GM21528 (cell line): ENCODE results near the gene WDR33.

ENCODE experiments used
- ATAC-seq: cut with Tn5 transposase; IDR thresholded peaks from one replicate; pipeline ENCODE4 v1.9.1; 2021; ENCODE audit warnings: mild to moderate bottlenecking, moderate library complexity; ENCODE audit not compliant: unreplicated experiment, low FRiP score

WDR33 gene

DNA sequence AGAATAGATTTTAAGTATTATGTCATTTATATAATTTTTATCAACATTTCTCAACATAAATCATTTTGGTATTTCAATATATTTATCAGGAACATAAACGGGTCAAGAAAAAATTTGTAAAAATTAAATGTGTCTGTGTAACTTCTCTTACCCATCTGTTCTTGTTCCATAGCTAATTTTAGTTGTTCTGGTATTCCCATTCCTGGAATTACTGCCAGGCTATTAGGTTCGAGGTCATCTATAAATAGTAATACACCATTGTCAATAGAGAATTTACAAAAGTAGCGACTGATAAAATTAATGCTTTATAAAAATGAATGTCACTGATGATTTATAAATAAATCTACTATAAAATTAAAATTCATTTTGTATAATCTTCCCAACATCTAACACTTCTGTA, 88.2 kb downstream of the WDR33 start:
- ATAC-seq: no peak

DNA sequence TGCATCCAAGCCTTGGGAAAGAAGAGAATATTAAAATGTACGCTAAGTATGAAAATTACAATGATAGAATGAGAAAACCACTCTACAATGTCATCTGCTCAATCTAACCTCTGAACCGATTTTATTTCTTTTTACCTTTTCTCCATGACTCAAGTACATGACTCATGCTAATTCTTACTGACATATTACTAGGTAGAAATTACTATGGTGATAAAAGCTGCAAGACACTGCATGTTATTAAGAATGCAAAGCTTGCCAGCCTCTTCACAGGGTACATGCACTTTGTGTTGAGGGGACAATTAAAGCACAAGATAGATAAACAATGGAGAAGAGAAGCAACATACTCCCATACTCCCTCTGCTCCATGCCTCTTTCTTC, 89.0 kb downstream of the WDR33 start:
- no peak for ATAC-seq

DNA sequence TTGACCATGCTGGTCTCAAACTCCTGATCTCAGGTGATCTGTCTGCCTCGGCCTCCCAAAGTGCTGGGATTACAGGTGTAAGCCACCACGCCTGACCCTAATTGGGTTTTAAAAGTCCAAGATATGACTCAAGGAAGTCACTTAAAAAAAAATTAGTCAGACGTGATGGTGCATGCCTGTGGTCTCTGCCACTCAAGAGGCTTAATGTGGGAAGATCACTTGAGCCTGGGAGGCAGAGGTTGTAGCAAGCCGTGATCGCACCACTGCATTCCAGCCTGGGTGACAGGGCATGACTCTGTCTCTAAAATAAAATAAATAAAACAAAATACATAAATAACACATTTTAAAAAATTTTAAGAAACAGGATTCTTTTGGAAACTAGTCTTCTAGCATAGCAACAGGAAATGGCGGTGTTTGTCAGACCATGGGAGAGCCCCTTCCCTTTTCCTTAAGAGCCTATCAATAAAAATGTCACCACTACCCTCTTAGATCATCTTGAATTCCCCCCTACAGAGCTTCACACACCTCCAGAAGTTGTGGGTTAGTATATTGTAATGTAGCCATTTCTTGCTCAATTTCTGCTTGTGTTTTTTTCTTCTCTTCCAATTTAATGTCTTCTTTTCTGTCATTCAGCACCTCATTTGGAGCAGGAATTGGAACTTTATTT, 89.5 kb downstream of the WDR33 start:
- no peak for ATAC-seq

DNA sequence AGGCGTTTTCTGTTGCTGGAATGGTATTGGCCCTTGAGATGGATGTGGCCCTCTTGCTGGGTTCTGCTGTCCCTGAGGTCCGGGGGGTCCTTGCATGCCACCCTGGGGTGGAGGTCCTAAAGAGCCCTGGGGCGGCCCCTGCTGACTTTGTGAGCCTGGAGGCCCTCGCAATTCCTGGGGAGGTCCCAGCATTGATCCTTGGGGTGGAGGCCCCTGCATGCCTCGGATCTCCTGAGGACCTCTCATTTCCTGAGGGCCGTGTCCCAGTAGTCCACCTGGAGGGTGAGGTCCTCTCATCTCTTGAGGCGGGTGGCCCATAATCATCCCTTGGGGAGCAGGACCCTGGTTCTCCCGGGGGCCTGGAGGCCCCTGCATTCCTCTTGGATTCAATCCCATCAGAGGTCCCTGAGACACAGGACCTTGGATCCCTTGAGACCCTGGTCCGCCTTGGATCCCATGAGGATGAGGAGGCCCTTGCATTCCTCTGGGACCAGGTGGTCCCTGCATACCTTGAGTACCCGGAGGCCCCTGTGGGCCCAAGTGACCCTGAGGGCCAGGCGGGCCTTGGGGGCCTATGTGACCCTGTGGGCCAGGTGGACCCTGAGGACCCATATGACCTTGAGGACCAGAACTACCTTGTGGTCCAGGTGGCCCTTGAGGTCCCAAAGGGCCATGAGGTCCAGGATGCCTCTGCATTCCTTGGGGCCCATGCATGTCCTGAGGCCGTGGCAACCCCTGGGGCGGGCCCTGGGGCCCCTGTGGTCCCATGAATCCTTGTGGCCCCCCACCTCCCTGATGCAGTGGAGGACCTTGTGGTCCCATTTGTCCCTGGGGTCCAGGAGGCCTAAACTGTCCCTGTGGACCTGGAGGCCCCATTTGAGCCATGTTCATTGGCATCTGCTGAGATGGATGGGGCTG, 91.4 kb downstream of the WDR33 start:
- ATAC-seq: no peak

DNA sequence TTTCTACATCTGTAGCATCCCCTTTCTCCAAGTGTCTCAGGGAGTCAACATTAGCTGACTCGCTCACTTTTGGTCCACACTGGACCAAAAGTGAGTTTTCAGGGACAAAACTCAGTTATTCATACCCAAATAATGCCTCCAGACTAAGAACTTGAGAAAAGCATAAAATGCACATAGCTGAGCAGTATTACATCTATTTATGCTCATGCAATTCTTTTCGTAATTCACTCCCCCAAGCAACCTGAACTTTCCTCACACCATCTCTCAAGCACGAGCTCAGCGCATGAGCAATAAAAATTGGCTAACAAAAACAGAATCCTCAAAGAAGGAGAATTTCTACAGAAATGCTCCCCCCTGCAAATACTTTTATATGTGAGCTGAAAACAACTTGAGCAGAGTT, 92.7 kb downstream of the WDR33 start:
- ATAC-seq: no peak

DNA sequence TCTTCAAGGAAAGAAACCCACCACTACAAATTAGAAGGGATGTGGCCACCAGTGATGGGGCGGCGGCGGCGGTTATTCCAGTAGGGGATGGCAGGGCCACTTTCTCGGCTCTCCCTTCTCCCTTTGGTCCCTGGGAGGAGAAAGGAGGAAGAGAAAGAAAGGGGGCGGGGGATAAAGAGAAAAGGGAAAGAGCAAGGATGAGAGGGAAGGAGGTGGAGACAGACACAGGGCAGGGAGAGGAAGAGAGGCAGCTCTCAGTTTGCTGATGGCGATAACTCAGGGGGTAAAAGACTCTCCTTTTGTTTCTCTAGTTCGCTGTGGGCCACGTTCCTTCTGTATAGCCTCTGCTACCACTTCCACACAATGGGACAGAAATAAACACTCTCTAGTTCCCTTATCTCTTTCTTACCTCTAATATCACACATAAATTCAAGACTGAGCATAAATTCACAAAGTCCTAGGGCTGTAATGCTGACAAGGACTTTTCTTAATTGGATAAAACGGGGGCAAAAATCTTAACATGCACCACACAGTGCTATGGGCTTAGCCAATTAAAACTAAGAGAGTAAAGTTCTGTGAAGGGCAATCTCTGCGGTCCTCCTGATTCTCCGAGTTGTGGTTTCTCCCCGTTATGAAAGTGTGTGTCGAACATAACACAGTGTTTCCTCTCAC, 95.1 kb downstream of the WDR33 start:
- no peak for ATAC-seq

DNA sequence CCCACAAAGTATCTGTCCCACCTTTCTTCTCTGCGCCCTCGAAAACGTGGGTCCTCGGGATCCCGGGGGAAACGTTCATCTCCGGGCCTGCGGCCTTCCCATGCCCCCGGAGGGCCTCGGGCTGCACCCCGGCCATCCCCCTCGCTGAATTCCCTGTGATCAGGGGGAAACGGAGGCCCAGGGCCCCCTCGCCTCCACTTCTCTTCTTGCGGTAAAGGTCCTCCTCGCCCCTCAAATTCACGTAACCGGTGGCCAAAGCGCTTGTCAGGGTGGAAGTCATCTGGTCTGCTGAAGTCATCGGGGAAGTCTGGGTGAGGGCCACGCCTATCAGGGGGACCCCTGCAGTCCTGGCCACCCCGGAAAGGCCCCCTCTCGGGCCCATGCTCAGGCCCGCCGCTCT, 97.4 kb downstream of the WDR33 start:
- no peak for ATAC-seq

DNA sequence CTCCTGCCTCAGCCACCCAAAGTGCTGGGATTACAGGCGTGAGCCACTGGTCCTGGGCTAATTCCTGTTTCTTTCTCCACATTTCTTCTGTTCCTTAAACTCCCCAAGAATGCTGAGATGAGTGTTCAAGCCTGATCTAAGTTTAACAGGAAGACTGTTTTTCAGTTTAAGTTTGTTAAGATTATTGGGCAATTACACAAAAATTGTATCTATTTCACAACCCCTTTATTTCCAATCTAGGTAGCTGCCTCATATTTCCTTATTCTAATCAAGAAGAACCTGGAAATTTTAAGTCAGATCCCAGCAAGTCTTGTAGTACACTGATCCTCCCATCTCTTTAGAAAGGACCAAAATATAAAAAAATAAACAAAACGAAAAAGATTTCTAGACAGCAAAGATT, 98.0 kb downstream of the WDR33 start:
- no peak for ATAC-seq

DNA sequence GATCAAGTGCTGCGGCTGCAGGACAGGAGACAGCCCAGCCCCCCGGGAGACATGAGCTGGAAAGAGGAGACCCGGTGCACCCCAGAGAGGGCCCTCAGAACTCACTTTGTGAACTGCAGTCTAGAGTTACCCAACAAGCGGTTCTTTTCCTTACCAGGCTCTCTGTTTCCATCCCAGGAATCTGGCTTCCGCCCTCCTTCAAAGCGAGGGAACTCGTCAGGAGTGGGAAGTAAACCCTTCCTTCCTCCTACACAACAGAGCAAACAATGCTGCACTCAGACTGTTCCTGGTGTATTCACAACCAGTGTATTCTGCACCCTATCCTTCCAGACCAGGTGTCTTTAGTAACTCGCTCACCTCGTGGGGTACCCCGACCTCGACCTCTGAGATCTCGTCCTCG, 101.6 kb downstream of the WDR33 start:
- ATAC-seq: no peak

DNA sequence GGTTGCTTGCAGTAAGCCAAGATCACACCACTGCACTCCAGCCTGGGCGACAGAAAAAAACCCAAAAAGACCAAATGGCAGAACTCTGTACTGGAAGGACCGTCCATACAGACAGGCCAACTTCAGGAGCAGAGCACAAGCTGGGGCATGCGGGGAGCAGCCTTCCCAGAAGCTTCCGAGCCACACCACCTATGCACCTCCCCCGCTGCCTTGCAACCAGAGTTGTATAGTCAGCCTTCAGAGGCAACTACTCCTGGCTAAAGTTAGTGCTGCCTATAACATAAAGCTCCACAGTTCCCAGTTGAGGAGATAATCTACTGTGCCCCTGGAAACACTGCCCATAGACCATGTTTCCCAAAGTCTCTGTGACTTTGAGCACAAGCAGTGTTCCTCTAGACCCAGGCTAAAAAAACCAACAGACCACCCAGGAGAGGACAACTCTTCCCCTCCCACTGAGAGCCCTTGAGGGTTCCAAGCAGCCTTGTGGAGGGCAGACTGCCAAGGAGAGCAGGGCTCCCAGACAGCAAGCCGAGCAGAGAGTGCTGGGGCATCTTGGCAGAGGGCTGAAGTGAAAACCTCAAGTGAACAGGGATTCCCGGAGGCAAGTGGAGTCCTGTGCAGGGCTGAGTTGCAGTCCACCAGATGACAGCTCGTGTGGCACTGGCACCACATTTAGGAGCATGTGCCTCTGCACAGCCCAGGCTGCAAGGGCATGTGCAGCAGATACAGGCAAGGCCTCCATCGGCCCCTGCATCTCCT, 102.9 kb downstream of the WDR33 start:
- ATAC-seq: no peak

DNA sequence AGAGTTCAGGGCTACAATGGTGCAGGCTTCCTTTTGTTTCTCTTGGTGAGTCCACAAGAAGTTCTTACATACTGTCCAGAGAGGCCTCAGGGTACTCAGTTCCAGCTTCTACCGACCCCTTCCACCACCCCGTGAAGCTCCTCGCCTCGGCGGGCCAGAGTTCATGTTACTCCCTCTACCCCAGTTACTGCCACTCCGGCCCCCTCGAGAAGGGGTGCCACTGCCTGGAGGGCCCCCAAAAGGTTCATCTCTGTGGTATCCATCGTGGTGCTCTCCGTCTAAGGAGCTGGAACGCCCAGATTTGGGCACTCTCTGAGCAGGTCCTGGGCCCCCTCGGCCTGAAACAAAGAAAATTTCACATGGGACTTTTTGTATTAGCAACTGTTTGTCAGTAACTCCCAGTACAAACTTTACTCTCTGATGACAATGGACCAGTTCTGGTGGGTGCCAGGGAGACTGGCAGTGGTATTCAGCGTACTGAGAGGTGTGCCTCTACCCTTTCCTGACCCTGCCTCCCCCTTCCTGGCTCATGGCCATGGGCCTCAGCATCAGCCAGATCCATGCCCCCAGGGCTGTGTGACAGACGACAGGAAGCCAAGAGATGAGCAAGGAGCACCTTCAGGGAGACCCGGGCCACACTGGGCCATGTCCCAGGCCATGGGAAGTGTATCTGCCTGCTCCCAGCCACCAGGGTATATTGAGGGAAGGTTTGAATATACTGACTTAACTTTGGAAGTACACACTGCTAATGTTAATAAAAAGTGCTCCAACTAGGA, 104.6 kb downstream of the WDR33 start:
- ATAC-seq: no peak

DNA sequence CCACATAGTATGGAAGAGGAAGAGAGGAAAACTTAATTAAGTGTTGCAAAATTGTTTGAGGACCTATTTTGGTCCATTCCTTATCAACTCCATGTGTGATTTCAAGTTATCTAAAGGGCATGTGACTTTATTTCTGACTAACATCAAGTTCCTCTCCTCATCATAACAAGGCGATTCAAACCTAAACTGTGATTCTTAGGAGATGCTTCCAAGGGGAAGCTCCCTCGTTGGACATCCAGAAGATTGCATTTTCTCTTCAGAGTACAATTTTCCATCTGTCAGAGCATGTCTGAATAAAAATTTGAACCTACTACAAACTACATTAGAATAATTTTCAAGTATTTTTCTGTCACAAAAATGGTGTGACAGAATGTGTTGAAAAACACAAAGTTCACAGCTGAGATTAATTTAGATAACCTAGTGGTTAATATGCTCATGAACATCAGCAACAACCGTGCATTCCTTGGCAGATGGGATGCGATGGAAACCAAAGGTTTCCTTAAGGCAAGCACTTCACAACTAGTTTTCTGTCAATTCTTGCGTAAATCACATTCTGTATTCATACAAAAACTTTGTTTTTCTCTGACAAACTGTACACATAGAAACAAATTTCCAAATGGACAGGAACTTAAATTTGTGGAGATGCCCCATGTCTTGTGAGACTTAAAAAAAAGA, 105.4 kb downstream of the WDR33 start:
- no peak for ATAC-seq

DNA sequence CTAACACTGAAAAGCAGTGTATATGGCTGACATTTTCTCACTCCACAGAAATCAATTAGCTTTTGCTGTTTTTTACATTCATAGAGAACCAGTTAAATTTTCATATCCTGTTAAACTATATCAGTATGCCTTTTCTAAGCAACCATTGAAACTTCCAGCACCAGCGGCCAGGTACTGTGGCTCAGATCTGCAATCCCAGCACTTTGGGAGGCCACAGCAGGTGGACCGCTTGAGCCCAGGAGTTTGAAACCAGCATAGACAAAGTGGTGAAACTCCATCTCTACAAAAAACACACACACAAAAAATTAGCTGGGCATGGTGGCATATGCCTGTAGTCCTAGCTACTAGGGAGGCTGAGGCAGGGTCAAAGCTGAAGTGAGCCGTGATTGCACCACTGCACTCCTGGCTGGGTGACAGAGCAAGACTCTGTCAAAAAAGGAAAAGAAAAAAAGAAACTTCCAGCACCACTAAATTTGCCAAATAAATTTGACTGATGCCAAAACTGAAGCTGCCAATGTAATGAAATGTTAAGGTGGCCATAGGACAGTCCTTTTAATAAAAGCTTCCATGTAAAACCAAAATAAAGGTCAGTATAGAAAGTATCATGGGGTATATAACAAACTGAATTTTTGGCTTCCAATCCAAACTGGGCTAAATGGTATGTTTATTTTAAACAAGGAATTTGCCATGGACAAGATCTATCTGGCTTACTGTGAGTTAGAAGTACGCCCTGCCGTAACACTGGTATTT, 106.2 kb downstream of the WDR33 start:
- ATAC-seq: no peak

DNA sequence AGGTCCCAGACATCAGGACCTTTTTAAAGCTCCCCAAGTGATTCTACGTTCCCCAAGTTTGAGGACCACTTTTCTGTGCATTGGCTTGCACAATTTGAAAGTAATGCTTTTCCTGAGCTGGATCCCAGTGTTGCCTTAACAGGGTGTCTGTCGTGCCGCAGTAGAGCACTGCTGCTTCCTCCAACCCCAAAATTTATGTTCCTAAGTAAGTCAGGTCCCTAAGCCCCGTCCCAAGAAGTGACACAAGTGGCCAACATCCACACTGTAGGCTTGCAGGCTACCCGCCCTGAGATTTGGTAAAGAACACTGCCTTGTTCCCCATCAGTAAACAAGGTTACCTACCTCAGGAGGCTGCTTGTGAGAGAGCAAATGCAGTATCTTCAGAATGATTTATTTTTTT, 107.7 kb downstream of the WDR33 start:
- no peak for ATAC-seq

DNA sequence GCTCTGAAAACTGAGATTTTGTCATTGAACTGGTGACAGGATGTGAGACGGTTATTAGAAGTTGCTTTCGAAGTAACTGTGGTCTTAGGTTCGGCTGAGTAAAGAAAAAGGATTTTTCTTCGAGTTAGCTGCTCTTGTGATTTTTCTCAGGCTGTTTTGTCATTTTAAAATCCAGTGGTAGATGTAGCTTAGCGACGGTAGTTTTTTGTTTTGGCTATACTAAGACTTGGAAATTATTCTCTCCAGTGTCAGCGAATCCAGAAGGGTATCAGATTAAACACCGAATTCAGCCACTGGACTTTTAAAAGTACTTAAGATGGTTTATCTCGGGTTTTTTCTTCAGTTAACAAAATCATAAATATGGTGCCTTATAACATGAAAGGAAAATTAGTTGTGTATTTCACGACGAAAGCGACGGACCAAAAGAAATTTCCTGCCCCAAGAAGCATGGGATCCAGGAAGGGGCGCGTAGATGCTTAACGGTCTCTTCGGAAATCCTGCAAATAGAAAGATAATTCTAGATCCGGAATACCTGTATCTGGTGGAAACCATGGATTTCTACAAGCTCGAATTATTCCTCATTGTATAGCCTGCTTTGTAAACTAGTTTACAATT, 108.5 kb downstream of the WDR33 start:
- no peak for ATAC-seq

DNA sequence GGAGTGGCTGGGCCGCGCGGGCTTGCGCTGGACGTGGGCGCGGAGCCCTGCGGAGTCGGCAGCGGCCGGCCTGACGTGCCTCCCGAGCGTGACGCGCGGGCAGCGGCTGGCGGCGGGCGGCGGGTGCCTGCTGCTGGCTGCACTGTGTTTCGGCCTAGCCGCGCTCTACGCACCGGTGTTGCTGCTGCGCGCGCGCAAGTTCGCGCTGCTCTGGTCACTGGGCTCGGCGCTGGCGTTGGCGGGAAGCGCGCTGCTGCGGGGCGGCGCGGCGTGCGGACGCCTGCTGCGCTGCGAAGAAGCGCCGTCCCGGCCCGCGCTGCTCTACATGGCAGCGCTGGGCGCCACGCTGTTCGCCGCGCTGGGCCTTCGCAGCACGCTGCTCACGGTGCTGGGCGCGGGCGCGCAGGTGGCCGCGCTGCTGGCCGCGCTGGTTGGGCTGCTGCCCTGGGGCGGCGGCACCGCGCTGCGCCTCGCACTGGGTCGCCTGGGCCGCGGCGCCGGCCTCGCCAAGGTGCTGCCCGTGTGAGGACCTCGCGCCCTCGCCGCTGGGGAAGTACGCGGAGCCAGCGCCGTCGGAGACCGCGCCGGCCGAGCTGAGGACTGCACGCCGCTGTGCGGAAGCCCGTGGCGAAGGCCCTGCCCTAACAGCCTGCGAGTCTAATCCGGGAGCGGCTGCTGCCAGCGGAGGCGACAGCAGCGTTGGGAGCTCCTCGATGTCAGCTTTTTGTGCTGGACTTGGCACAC, 109.1 kb downstream of the WDR33 start:
- ATAC-seq: peak; percentile 59

DNA sequence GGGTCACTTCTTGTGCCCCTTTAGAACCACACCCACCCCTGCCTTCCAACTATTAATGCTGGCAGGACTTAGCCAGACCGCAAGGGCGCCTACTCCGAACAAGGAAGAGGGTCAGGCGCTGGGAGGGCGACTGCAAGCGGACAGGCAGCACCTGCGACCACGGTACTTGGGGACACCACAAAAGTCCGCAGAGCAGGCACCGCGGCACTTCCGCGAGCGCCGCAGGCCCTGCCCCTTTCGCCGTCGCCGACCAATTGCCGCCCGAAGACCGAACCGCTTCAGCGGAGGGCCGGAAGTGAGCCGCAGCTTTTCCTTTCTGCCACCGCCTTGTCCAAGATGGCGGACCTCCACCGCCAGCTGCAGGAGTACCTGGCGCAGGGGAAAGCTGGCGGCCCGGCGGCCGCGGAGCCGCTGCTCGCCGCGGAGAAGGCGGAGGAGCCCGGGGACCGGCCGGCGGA, 109.7 kb downstream of the WDR33 start, which contains the start of gene SFT2D3:
SFT2D3 (plus strand) TSS at position 305 of the 458 bp plus-strand sequence; CDS start at position 337, 32 bp downstream.
- peak; percentile 72 for ATAC-seq
